Activated CD8-positive, alpha-beta memory T cell treated with anti-CD3 and anti-CD28 coated beads for 36 hours (primary cell): ENCODE measurements around the gene GORAB. TPM values are rescaled to one million over a fixed set of nuclear protein-coding genes. Genes with fewer than 3 reads are reported as not detected.

Experiments
- CTCF ChIA-PET: fragments of 350-600 bp; sonication (Branson Sonifier 250); formaldehyde crosslinking; loops from one replicate; lab custom pipeline; 2021; ENCODE audit warnings: antibody characterized with exemption; lab: Charles Lee
- POLR2A ChIA-PET: fragments of 350-600 bp; sonication (Branson Sonifier 250); formaldehyde crosslinking; loops from one replicate; lab custom pipeline; 2021; ENCODE audit warnings: antibody characterized with exemption; lab: Charles Lee
- total RNA-seq, 2 experiments: library from RNA; stranded (reverse); gene quantifications; one replicate each; pipeline ENCODE4 v1.2.3, GENCODE V29; 2021

GORAB gene
- total RNA-seq = 10 to 100 TPM in 1 of 2 experiments, 1 to 10 TPM in 1; 9.7 to 10.1 TPM

GRCh38 chr1:170531758-170532657 lies at the start of gene GORAB:
TSS of gene GORAB (plus strand) at chr1:170532166. CDS start at chr1:170532224, 58 bp downstream.
- ChIA-PET CTCF (no interaction called here), POLR2A (interaction anchor here (0.7 to 1.2 kb wide), 2 partner anchors 12 to 639 kb away, joined by 3 read pairs; partner anchors contain the start of gene SCYL3)

GRCh38 chr1:170483051-170483450 lies 48.9 kb upstream of the GORAB start:
- ChIA-PET CTCF (no interaction called here), POLR2A (no interaction called here)

GRCh38 chr1:170487503-170487902 lies 44.5 kb upstream of the GORAB start:
- CTCF ChIA-PET = no interaction called here
- POLR2A ChIA-PET = no interaction called here

GRCh38 chr1:170491291-170491690 lies 40.7 kb upstream of the GORAB start:
- CTCF ChIA-PET = no interaction called here
- POLR2A ChIA-PET = no interaction called here

- ChIA-PET CTCF (no interaction called here), POLR2A (no interaction called here)
These were observed 37.6 kb upstream of the GORAB start for GRCh38 chr1:170494369-170494768.

- ChIA-PET POLR2A (no interaction called here), CTCF (no interaction called here)
These were observed 37.0 kb upstream of the GORAB start for GRCh38 chr1:170495006-170495405.

GRCh38 chr1:170498876-170499275 lies 33.1 kb upstream of the GORAB start:
- POLR2A ChIA-PET = no interaction called here
- CTCF ChIA-PET = no interaction called here

GRCh38 chr1:170503665-170504064 lies 28.3 kb upstream of the GORAB start:
- POLR2A ChIA-PET = no interaction called here

GRCh38 chr1:170510163-170510562 lies 21.8 kb upstream of the GORAB start:
- ChIA-PET POLR2A (no interaction called here), CTCF (no interaction called here)

More at GRCh38 chr1:170503665-170504064, 28.3 kb upstream of the GORAB start:
- CTCF ChIA-PET = no interaction called here

- ChIA-PET CTCF (no interaction called here), POLR2A (no interaction called here)
These were observed 20.9 kb upstream of the GORAB start for GRCh38 chr1:170511038-170511437.

- CTCF ChIA-PET = no interaction called here
- POLR2A ChIA-PET = no interaction called here
These were observed 18.8 kb upstream of the GORAB start for GRCh38 chr1:170513138-170513537.

GRCh38 chr1:170518185-170518834 lies 13.7 kb upstream of the GORAB start:
- POLR2A ChIA-PET = no interaction called here
- CTCF ChIA-PET = no interaction called here

- POLR2A ChIA-PET = no interaction called here
- CTCF ChIA-PET = no interaction called here
These were observed 13.0 kb upstream of the GORAB start for GRCh38 chr1:170518965-170519364.

GRCh38 chr1:170520601-170521000 lies 11.4 kb upstream of the GORAB start:
- ChIA-PET CTCF (no interaction called here), POLR2A (no interaction called here)

GRCh38 chr1:170521818-170522217 lies 10.1 kb upstream of the GORAB start:
- ChIA-PET POLR2A (no interaction called here), CTCF (no interaction called here)

- ChIA-PET POLR2A (interaction anchor here (0.6 to 1.2 kb wide), 3 partner anchors 506 to 638 kb away, joined by 3 to 5 read pairs (median 4); partner anchors contain the start of gene SCYL3), CTCF (interaction anchor here (0.7 kb wide), 1 partner anchor 398 kb away, joined by 3 read pairs; no protein-coding TSS in a partner anchor)
These were observed 801 bp upstream of the GORAB start for GRCh38 chr1:170530972-170531757.

- ChIA-PET CTCF (no interaction called here), POLR2A (no interaction called here)
These were observed 1.3 kb downstream of the GORAB start for GRCh38 chr1:170533298-170533697.

GRCh38 chr1:170534626-170535147 lies 2.7 kb downstream of the GORAB start:
- ChIA-PET CTCF (no interaction called here), POLR2A (no interaction called here)

GRCh38 chr1:170535418-170535817 lies 3.5 kb downstream of the GORAB start:
- ChIA-PET POLR2A (no interaction called here), CTCF (no interaction called here)
